ENCODE data around the gene RUNX2. TPM values are rescaled to one million over a fixed set of nuclear protein-coding genes. Genes with fewer than 3 reads are reported as not detected.

The RUNX2 gene
- polyA plus RNA-seq, 1 donor = 0.66 TPM

- no peak for DNase-seq (ENCODE audit: low read depth)
Observed at GRCh38 chr6:45704056-45704800, 376.1 kb downstream of the RUNX2 start.

GRCh38 chr6:45705137-45705855 lies 377.2 kb downstream of the RUNX2 start:
- no peak for DNase-seq (ENCODE audit: low read depth)

- no peak for DNase-seq (ENCODE audit: low read depth)
Observed at GRCh38 chr6:45706319-45706718, 378.2 kb downstream of the RUNX2 start.

GRCh38 chr6:45707176-45707575 lies 379.0 kb downstream of the RUNX2 start:
- no peak for DNase-seq (ENCODE audit: low read depth)

GRCh38 chr6:45709781-45710220 lies 381.7 kb downstream of the RUNX2 start:
- no peak for DNase-seq (ENCODE audit: low read depth)

- DNase-seq (ENCODE audit: low read depth) = no peak
Observed at GRCh38 chr6:45710304-45710821, 382.2 kb downstream of the RUNX2 start.

GRCh38 chr6:45712076-45712475 lies 383.9 kb downstream of the RUNX2 start:
- no peak for DNase-seq (ENCODE audit: low read depth)

GRCh38 chr6:45712786-45713185 lies 384.7 kb downstream of the RUNX2 start:
- DNase-seq (ENCODE audit: low read depth) = no peak

Other genes starting within 250 kb of the RUNX2 start
- gene SUPT3H, start 49.6 kb downstream of the RUNX2 start, polyA plus RNA-seq (ENCODE audit: insufficient read length) = 10.8 TPM

All from forelimb muscle (tissue), 1 donor.